Breast epithelium (tissue), 4 donors: ENCODE measurements around the gene AMFR. TPM values are rescaled to one million over a fixed set of nuclear protein-coding genes. Genes with fewer than 3 reads are reported as not detected.

ENCODE experiments used
- DNase-seq, 2 donors: peaks; one replicate each; pipeline ENCODE4 v3.0.0-alpha.2; 2019; ENCODE audit warnings: low spot score in 2 of 2
- H3K27ac ChIP-seq, 2 donors: fragments of 200-600 bp; sonication (generic) in 1 of 2; one replicate each; pipeline ENCODE4 v1.5.1; 2016 to 2019; ENCODE audit warnings: mild to moderate bottlenecking in 1 of 2
- H3K27me3 ChIP-seq, 2 donors: fragments of 200-600 bp; sonication (generic) in 1 of 2; one replicate each; pipeline versions ENCODE4 v1.5.1 to v1.6.0; 2017 to 2019; ENCODE audit warnings: control low read depth in 1 of 2, mild to moderate bottlenecking in 1 of 2
- H3K36me3 ChIP-seq: fragments of 200-600 bp; one replicate; pipeline ENCODE4 v1.5.1; 2019
- H3K4me1 ChIP-seq, 2 donors: fragments of 200-600 bp; sonication (generic); one replicate each; pipeline ENCODE4 v1.5.1; 2016 to 2019; ENCODE audit warnings: control low read depth in 1 of 2
- H3K4me3 ChIP-seq, 3 donors: fragments of 200-600 bp; sonication (generic); 1 replicate in 2 of 3; 2 replicates in 1 of 3; pipeline ENCODE4 v1.5.1; 2016 to 2019; ENCODE audit warnings: mild to moderate bottlenecking in 3 of 3, moderate library complexity in 2 of 3
- H3K9me3 ChIP-seq, 2 donors: fragments of 200-600 bp; sonication (generic) in 1 of 2; one replicate each; pipeline ENCODE4 v1.5.1; 2016 to 2019; ENCODE audit warnings: control low read depth in 1 of 2
- POLR2A ChIP-seq: fragments of 450-650 bp; IDR thresholded peaks from one replicate; pipeline ENCODE4 v1.6.1; 2016; ENCODE audit warnings: antibody characterized with exemption, mild to moderate bottlenecking, moderate library complexity
- POLR2AphosphoS5 ChIP-seq, 3 donors: sonication (generic); formaldehyde crosslinking; IDR thresholded peaks; one replicate each; pipeline ENCODE4 v1.6.1; 2017; ENCODE audit warnings: antibody characterized with exemption in 3 of 3
- intact Hi-C: fragments of 100-400 bp; cut with DNase I; formaldehyde crosslinking; loops from one replicate; pipeline ENCODE4 v1.15.1; 2023; ENCODE audit warnings: low total_unique reads
- total RNA-seq, 3 donors: library from RNA; depleted of rRNA; stranded (reverse); fragments of >200 nt; gene quantifications; one replicate each; pipeline ENCODE4 v1.1.0, GENCODE V29; 2016
- TF ChIP-seq, protein P1 (sequence below), 3 donors: fragments of 450-650 bp; IDR thresholded peaks; one replicate each; pipeline ENCODE4 v1.5.1; 2016 to 2017; ENCODE audit warnings: antibody characterized with exemption in 3 of 3, mild to moderate bottlenecking in 3 of 3, moderate library complexity in 3 of 3

AMFR gene
- total RNA-seq, 3 donors from 2014 or later: 156 to 205 (median 188) TPM

DNA sequence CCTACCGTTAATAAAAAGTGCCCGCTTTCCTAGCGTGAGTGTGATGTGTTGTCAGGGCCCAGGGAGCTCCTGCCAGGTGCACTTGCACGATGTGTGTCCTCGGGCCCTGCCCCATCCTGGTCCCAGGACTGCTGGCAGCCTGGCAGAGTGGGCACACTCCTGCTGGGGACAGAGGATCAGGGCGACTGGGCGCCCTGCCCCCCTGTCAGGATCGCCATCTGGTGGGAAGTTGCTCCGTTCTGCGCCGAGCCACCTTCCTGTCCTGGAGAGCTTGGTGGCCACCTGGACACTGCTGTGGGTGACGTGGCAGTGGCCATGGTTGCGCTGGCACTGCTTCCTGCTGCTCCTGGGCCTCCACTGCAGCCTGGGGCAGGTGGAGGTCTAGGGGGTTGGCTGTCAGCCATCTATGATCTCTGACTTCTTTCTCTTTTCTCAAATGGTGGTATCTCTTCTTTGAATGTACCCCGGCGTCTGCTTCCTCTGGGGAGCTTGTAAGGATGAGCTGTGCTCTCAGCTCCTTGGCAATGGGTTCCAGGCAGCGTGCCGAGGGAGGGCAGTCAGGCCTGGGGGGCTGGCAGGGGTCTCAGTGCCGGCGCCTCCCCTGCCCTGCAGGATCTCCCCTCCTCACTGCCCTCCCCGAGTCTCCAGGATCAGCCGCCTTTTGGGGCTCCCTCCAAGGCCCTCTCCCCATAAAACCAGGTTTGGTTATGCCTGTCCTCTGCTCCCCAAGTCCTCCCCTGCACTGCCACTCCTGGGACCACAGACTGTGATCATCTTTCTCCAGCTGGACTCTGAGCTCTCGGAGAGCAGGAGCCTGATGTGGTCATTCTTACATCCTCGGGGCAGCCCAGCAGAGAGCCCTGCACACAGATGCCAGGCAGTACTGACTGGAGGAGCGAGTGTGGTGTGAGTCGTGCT, 76.9 kb downstream of the AMFR start:
- intact Hi-C loops: no loop called here
- DNase-seq: no peak

DNA sequence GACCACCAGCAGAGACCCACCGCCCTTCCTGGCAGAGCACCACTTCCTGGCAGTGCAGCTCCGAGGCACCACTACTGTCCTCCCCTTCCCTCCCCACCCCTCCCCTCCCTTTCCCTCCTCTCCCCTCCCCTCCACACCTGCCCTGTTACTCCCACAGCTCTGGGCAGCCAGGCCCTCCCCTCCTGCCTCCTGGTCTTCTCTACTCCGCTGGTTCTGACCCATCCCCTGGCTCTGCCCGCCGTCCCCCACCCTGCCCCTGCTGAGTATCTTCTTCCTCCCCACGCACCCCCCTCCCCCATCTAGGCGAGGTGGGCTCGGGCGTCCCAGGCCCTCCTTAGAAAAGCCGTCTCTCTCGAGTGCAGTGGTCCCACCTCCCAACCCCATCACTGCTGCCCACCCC, 77.7 kb downstream of the AMFR start:
- no peaks in the 10 kb centered on the region for H3K36me3 ChIP-seq
- H3K27ac ChIP-seq: no peak overlapping the region
- no peaks in the 10 kb centered on the region for H3K4me1 ChIP-seq
- no peaks in the 10 kb centered on the region for H3K9me3 ChIP-seq
- DNase-seq: no peak
- no peaks in the 10 kb centered on the region for H3K27me3 ChIP-seq
- intact Hi-C loops: no loop called here
- TF ChIP-seq, protein P1, sequence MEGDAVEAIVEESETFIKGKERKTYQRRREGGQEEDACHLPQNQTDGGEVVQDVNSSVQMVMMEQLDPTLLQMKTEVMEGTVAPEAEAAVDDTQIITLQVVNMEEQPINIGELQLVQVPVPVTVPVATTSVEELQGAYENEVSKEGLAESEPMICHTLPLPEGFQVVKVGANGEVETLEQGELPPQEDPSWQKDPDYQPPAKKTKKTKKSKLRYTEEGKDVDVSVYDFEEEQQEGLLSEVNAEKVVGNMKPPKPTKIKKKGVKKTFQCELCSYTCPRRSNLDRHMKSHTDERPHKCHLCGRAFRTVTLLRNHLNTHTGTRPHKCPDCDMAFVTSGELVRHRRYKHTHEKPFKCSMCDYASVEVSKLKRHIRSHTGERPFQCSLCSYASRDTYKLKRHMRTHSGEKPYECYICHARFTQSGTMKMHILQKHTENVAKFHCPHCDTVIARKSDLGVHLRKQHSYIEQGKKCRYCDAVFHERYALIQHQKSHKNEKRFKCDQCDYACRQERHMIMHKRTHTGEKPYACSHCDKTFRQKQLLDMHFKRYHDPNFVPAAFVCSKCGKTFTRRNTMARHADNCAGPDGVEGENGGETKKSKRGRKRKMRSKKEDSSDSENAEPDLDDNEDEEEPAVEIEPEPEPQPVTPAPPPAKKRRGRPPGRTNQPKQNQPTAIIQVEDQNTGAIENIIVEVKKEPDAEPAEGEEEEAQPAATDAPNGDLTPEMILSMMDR (IDR thresholded peaks at IDR 0.05): no peak
- no peak for TF ChIP-seq POLR2A
- TF ChIP-seq POLR2AphosphoS5 (IDR thresholded peaks at IDR 0.05): no peak
- no peak overlapping the region for H3K4me3 ChIP-seq

More for the DNA sequence above, 76.9 kb downstream of the AMFR start:
- TF ChIP-seq, protein P1 (IDR thresholded peaks at IDR 0.05): no peak
- TF ChIP-seq POLR2AphosphoS5 (IDR thresholded peaks at IDR 0.05): no peak
- TF ChIP-seq POLR2A: no peak
- Histone ChIP-seq H3K9me3 (no peaks in the 10 kb centered on the region), H3K36me3 (no peaks in the 10 kb centered on the region), H3K4me1 (no peaks in the 10 kb centered on the region), H3K4me3 (no peak overlapping the region), H3K27me3 (no peaks in the 10 kb centered on the region), H3K27ac (no peak overlapping the region)

DNA sequence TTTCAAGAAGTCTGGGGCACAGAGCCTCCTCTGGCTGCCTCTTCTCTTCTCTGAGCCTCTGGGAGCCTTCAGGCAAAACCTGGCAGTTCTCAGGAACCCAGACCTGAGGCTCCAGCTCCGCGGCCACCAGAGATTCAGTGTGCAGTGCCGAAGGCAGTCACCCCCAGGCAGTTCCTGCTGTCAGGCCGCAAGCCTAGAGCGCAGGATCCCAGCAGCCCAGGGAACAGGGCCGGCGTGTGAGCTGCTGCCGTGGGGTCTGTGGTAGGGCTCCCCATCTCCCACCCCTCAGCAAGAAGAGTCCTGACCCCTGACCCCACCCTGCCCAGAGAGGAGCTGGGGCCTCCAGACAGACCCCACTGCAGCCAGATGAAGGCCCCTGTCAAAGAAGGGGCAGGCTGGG, 78.2 kb downstream of the AMFR start:
- H3K4me3 ChIP-seq: no peak overlapping the region
- no peaks in the 10 kb centered on the region for H3K9me3 ChIP-seq
- H3K27ac ChIP-seq: no peak overlapping the region
- H3K27me3 ChIP-seq: no peaks in the 10 kb centered on the region
- H3K36me3 ChIP-seq: no peaks in the 10 kb centered on the region
- no peak for TF ChIP-seq POLR2A
- no peak for TF ChIP-seq POLR2AphosphoS5 (IDR thresholded peaks at IDR 0.05)
- TF ChIP-seq, protein P1 (IDR thresholded peaks at IDR 0.05): no peak
- no peaks in the 10 kb centered on the region for H3K4me1 ChIP-seq
- no peak for DNase-seq
- intact Hi-C loops: no loop called here

DNA sequence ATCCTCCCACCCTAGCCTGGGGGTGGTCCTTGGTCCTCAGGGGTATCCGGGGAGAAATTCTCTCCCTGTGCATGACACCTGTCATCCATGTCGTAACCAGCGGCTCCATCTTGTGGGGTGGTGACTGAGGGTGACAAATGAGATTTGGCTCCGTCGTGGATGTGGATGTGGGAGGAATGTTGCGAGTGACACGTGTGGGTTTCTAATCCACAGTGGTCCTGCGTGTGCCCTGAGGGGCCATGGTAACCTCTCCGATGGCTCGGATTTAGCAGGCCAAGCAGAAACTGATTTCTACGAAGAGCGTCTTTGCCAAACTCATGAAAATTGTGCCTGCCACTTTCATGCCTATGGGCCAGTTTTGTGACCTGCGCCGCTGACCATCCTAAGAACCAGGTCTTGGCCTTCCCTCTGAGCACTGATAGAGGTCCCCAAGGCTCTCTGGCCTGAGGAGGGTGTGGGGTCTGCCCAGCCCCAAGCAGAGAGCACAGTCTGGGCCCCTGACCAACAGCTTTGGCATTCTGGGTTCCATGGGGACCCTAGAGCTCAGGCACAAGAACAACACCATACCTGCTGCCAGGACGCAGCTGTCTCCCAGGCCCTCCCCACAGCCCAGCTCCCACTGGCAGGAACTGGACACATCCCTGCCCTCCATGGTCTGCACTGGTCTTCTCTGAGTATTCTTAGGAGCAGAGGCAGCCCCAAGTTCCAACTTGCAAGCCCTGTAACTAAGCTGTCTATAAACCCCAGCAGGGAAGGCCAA, 79.0 kb downstream of the AMFR start:
- no peak for DNase-seq
- H3K4me1 ChIP-seq: no peaks in the 10 kb centered on the region
- H3K9me3 ChIP-seq: no peaks in the 10 kb centered on the region
- H3K4me3 ChIP-seq: no peak overlapping the region
- TF ChIP-seq POLR2A: no peak
- TF ChIP-seq POLR2AphosphoS5 (IDR thresholded peaks at IDR 0.05): no peak
- TF ChIP-seq, protein P1 (IDR thresholded peaks at IDR 0.05): no peak
- H3K36me3 ChIP-seq: no peaks in the 10 kb centered on the region
- intact Hi-C loops: no loop called here
- no peaks in the 10 kb centered on the region for H3K27me3 ChIP-seq
- no peak overlapping the region for H3K27ac ChIP-seq
